PC-3 (cell line): ENCODE results near the gene FBXO5. TPM values are rescaled to one million over a fixed set of nuclear protein-coding genes. Genes with fewer than 3 reads are reported as not detected.
A peak's percentile ranks its signal among the peaks of the same experiment; 100 is the strongest.
"Not testable (repeated sequence)": the region's sequence is repeated elsewhere in the genome, so short reads cannot be mapped to it uniquely, and the experiment has no call there.

Source experiments
- ATAC-seq: fragments of 200-7000 bp; cut with Tn5 transposase; 2 replicates; pipeline ENCODE4 v1.9.1; 2020; ENCODE audit warnings: mild to moderate bottlenecking, moderate library complexity
- BruUV-seq: library from RNA; stranded (reverse); fragments of 400-500 nt; replicated peaks from 2 replicates; lab custom pipeline; 2021; lab: Mats Ljungman, UMichigan
- CTCF ChIA-PET: fragments of 300-600 bp; sonication (Branson Sonifier 250); formaldehyde crosslinking; loops from one replicate; lab custom pipeline; 2022; ENCODE audit warnings: antibody characterized with exemption; lab: Charles Lee
- POLR2A ChIA-PET: fragments of 300-600 bp; sonication (Branson Sonifier 250); formaldehyde crosslinking; loops from one replicate; lab custom pipeline; 2022; ENCODE audit warnings: antibody characterized with exemption; ENCODE audit not compliant: unreplicated experiment; lab: Charles Lee
- DNase-seq: peaks from one replicate; pipeline ENCODE4 v3.0.0-alpha.2; 2015
- H2AFZ ChIP-seq: fragments of 300-600 bp; sonication (generic); 2 replicates; pipeline ENCODE4 v1.6.0; 2016; ENCODE audit warnings: antibody characterized with exemption, low read length
- H3F3A ChIP-seq: fragments of 300-600 bp; sonication (generic); one replicate; pipeline ENCODE4 v1.6.0; 2017; ENCODE audit warnings: antibody characterized with exemption, low read length, control low read depth, mild to moderate bottlenecking; ENCODE audit not compliant: unreplicated experiment
- H3K27ac ChIP-seq: fragments of 300-600 bp; sonication (generic); 2 replicates; pipeline ENCODE4 v1.5.1; 2016; ENCODE audit warnings: mild to moderate bottlenecking, low read length
- H3K27me3 ChIP-seq: fragments of 300-600 bp; sonication (generic); 2 replicates; pipeline ENCODE4 v1.6.1; 2016; ENCODE audit warnings: low read length, mixed read lengths
- H3K36me3 ChIP-seq: fragments of 300-600 bp; sonication (generic); 2 replicates; pipeline ENCODE4 v1.6.1; 2016; ENCODE audit warnings: low read depth, mixed run types, low read length, mixed read lengths
- H3K4me1 ChIP-seq: fragments of 300-600 bp; sonication (generic); 2 replicates; pipeline ENCODE4 v1.5.1; 2016; ENCODE audit warnings: low read length; ENCODE audit not compliant: insufficient read depth
- H3K4me2 ChIP-seq: fragments of 300-600 bp; sonication (generic); 2 replicates; pipeline ENCODE4 v1.6.0; 2016; ENCODE audit warnings: low read length
- H3K4me3 ChIP-seq: fragments of 300-600 bp; sonication (generic); 2 replicates; pipeline ENCODE4 v1.5.1; 2016; ENCODE audit warnings: mild to moderate bottlenecking, low read length, mixed read lengths
- H3K79me2 ChIP-seq: fragments of 300-600 bp; sonication (generic); 2 replicates; pipeline ENCODE4 v1.6.1; 2017; ENCODE audit warnings: low read length, mixed read lengths
- H3K9ac ChIP-seq: fragments of 300-600 bp; sonication (generic); 2 replicates; pipeline ENCODE4 v1.6.0; 2016; ENCODE audit warnings: mild to moderate bottlenecking, low read length
- H3K9me2 ChIP-seq: fragments of 300-600 bp; sonication (generic); replicated peaks from 2 replicates; pipeline ENCODE4 v1.6.1; 2016; ENCODE audit warnings: mixed run types, low read length, mixed read lengths
- H3K9me3 ChIP-seq: fragments of 300-600 bp; sonication (generic); 2 replicates; pipeline ENCODE4 v1.6.1; 2016; ENCODE audit warnings: low read length, mixed read lengths
- H4K20me1 ChIP-seq: fragments of 300-600 bp; sonication (generic); 2 replicates; pipeline ENCODE4 v1.6.1; 2016; ENCODE audit warnings: low read length, mixed read lengths
- EZH2 ChIP-seq: fragments of 300-600 bp; sonication (generic); IDR thresholded peaks from one replicate; pipeline ENCODE4 v1.6.1; 2017; ENCODE audit warnings: antibody characterized with exemption, mild to moderate bottlenecking, low read length; ENCODE audit not compliant: unreplicated experiment
- EZH2phosphoT487 ChIP-seq: fragments of 300-600 bp; sonication (generic); IDR thresholded peaks from 2 replicates; pipeline ENCODE4 v1.6.1; 2018; ENCODE audit warnings: mild to moderate bottlenecking, antibody characterized with exemption, low read length, borderline replicate concordance
- intact Hi-C: fragments of 100-400 bp; cut with micrococcal nuclease; formaldehyde crosslinking; loops from 2 replicates; pipeline ENCODE4 v1.9.0; 2023
- total RNA-seq: library from RNA; depleted of rRNA; stranded (reverse); fragments of >200 nt; gene quantifications from 2 replicates; pipeline ENCODE4 v1.2.3, GENCODE V29; 2014
- TF ChIP-seq, protein P1 (sequence below): fragments of 300-600 bp; sonication (generic); conservative IDR thresholded peaks from 2 replicates; pipeline ENCODE4 v1.5.1; 2017; ENCODE audit warnings: antibody characterized with exemption, low read depth, mild to moderate bottlenecking, low read length

Gene FBXO5
- total RNA-seq, 1 experiment from 2014 or later = 16.8 TPM

DNA sequence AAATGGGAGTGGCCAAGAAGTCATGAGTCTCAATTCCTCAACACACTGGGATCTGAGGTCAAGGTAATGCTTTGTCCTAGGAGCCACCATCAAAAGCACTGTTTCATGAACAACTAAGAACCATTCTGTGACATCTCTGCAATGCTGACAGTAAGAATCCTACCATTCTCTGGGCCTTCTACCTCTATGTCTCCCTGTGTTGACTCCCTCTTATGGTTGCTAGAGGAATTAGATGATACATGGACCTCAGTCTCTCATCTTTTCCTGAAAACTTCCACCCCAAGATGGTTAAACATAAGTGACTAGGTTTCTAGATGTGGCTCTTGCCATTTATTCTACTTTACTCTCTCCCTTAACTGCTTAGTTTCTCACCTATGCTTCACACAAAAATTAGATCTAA, 10.6 kb upstream of the FBXO5 start:
- Histone ChIP-seq H3K4me2 (no peak overlapping the region), H3F3A (no peaks in the 10 kb centered on the region), H3K27me3 (no peaks in the 10 kb centered on the region), H4K20me1 (no peaks in the 10 kb centered on the region), H3K9ac (no peak overlapping the region), H3K4me1 (no peaks in the 10 kb centered on the region), H3K4me3 (no peak overlapping the region), H3K79me2 (peaks cover 65% of the 10 kb centered on the region), H2AFZ (no peak overlapping the region), H3K27ac (no peak overlapping the region), H3K9me3 (no peaks in the 10 kb centered on the region), H3K36me3 (peaks cover 38% of the 10 kb centered on the region; the same call in 1 of the 2 replicates), H3K9me2 (no peaks in the 10 kb centered on the region)
- ATAC-seq (no peak), DNase-seq (no peak)
- POLR2A ChIA-PET = no interaction called here
- CTCF ChIA-PET = no interaction called here
- intact Hi-C loops = no loop called here
- no peak for TF ChIP-seq EZH2
- TF ChIP-seq, protein P1, sequence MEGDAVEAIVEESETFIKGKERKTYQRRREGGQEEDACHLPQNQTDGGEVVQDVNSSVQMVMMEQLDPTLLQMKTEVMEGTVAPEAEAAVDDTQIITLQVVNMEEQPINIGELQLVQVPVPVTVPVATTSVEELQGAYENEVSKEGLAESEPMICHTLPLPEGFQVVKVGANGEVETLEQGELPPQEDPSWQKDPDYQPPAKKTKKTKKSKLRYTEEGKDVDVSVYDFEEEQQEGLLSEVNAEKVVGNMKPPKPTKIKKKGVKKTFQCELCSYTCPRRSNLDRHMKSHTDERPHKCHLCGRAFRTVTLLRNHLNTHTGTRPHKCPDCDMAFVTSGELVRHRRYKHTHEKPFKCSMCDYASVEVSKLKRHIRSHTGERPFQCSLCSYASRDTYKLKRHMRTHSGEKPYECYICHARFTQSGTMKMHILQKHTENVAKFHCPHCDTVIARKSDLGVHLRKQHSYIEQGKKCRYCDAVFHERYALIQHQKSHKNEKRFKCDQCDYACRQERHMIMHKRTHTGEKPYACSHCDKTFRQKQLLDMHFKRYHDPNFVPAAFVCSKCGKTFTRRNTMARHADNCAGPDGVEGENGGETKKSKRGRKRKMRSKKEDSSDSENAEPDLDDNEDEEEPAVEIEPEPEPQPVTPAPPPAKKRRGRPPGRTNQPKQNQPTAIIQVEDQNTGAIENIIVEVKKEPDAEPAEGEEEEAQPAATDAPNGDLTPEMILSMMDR = peak; percentile 36; the same call in 1 of the 2 replicates
- TF ChIP-seq EZH2phosphoT487 = no peak
- no TSS peak for BruUV-seq

DNA sequence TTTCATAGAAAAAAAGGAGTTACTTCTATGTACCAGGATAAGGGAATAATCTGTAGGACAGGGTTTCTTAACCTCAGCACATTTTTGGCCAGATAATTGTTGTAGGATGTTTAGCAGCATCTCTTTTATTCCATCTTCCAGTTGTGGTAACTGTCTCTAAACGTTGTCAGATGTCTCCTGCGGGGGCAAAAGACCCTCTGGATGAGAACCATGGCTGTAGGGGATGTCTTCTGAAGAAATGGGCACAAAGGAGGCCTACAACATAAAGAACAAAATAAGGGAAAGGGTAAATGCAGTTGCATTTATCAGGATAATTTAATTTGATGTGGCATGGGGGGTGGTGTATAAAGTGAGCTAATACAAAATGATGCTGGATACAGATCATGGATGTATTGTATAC, 4.1 kb upstream of the FBXO5 start:
- no peak for DNase-seq
- peaks cover 10% of the 10 kb centered on the region for H3K4me1 ChIP-seq
- no peak overlapping the region for H3K4me3 ChIP-seq
- POLR2A ChIA-PET = no interaction called here
- TF ChIP-seq EZH2phosphoT487 (no peak), EZH2 (no peak)
- TF ChIP-seq, protein P1 = no peak
- H3K27me3 ChIP-seq = no peaks in the 10 kb centered on the region
- no peaks in the 10 kb centered on the region for H4K20me1 ChIP-seq
- H3K9ac ChIP-seq = no peak overlapping the region
- H3K27ac ChIP-seq = no peak overlapping the region
- CTCF ChIA-PET = no interaction called here
- no peaks in the 10 kb centered on the region for H3K9me3 ChIP-seq
- peaks cover 54% of the 10 kb centered on the region for H3K79me2 ChIP-seq
- H3K36me3 ChIP-seq = no peaks in the 10 kb centered on the region; the same call in 1 of the 2 replicates
- intact Hi-C loops = no loop called here
- no peak overlapping the region for H2AFZ ChIP-seq
- no peak for ATAC-seq
- H3K4me2 ChIP-seq = no peak overlapping the region
- H3F3A ChIP-seq = no peaks in the 10 kb centered on the region
- no peaks in the 10 kb centered on the region for H3K9me2 ChIP-seq
- BruUV-seq = no TSS peak

DNA sequence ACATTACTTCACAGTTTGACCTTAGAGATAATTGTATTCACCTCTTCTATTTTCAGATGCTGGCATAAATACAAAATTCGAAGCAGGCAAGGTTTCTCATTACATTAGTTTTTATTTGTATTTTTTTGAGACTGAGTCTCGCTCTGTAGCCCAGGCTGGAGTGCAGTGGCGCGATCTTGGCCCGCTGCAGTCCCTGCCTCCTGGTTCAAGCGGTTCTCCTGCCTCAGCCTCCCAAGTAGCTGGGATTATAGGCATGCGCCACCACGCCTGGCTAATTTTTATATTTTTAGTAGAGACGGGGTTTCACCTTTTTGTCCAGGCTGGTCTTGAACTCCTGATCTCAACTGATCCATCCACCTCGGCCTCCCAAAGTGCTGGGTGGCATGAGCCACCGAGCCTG, 2.5 kb upstream of the FBXO5 start:
- intact Hi-C loops, BruUV-seq, H3K9me3 ChIP-seq, H2AFZ ChIP-seq, DNase-seq, H3F3A ChIP-seq, CTCF ChIA-PET, ATAC-seq, H3K27me3 ChIP-seq, H3K9me2 ChIP-seq, H3K36me3 ChIP-seq: not testable (repeated sequence)
- Histone ChIP-seq H3K79me2 (peaks cover 64% of the 10 kb centered on the region), H3K27ac (peak overlapping the region; percentile 97), H3K4me1 (peaks cover 11% of the 10 kb centered on the region), H3K4me3 (peak overlapping the region; percentile 83), H3K9ac (peak overlapping the region; percentile 100; the same call in 1 of the 2 replicates), H4K20me1 (peaks cover 11% of the 10 kb centered on the region), H3K4me2 (peak overlapping the region; percentile 94)
- POLR2A ChIA-PET = interaction anchor here (0.6 kb wide), 1 partner anchor 37 kb away, joined by 3 read pairs; no protein-coding TSS in a partner anchor
